ENCODE measurements around the gene THEMIS.

The THEMIS gene

GRCh38 chr6:127684501-127684900, 216.4 kb downstream of the THEMIS start:
- TF ChIP-seq EP300 (IDR thresholded peaks at IDR 0.05; ENCODE audit: borderline replicate concordance) (no peak), CEBPB (IDR thresholded peaks at IDR 0.05) (no peak), NFIC (IDR thresholded peaks at IDR 0.05) (no peak), TAF1 (IDR thresholded peaks at IDR 0.05; ENCODE audit: low read depth) (no peak), TEAD4 (IDR thresholded peaks at IDR 0.05) (no peak), EGR1 (IDR thresholded peaks at IDR 0.05) (no peak), TCF12 (IDR thresholded peaks at IDR 0.05; ENCODE audit: low read depth) (no peak), YY1 (IDR thresholded peaks at IDR 0.05; ENCODE audit: low read depth) (no peak), ZBTB7A (IDR thresholded peaks at IDR 0.05; ENCODE audit: low read depth) (no peak), FOXM1 (IDR thresholded peaks at IDR 0.05; ENCODE audit: borderline replicate concordance, low read depth) (no peak), RAD21 (IDR thresholded peaks at IDR 0.05; ENCODE audit: low read depth) (no peak), CREB1 (IDR thresholded peaks at IDR 0.05; ENCODE audit: low read depth) (no peak)
- TF ChIP-seq, protein P1, sequence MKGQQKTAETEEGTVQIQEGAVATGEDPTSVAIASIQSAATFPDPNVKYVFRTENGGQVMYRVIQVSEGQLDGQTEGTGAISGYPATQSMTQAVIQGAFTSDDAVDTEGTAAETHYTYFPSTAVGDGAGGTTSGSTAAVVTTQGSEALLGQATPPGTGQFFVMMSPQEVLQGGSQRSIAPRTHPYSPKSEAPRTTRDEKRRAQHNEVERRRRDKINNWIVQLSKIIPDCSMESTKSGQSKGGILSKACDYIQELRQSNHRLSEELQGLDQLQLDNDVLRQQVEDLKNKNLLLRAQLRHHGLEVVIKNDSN (IDR thresholded peaks at IDR 0.05), result no peak
- TF ChIP-seq, protein P2, sequence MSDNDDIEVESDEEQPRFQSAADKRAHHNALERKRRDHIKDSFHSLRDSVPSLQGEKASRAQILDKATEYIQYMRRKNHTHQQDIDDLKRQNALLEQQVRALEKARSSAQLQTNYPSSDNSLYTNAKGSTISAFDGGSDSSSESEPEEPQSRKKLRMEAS (IDR thresholded peaks at IDR 0.05), result no peak
